HG02759 (cell line): ENCODE measurements around the gene INTS13.
"Not testable (repeated sequence)": the region's sequence is repeated elsewhere in the genome, so short reads cannot be mapped to it uniquely, and the experiment has no call there.

ENCODE experiments used
- ATAC-seq: cut with Tn5 transposase; IDR thresholded peaks from one replicate; pipeline ENCODE4 v1.9.1; 2021; ENCODE audit warnings: mild to moderate bottlenecking, moderate library complexity; ENCODE audit not compliant: unreplicated experiment

INTS13 gene

GRCh38 chr12:26937863-26938700 lies at the start of gene INTS13, which contains the start of gene FGFR1OP2:
Gene INTS13, minus strand, starts transcription at chr12:26937981. Its CDS starts 1,178 bp downstream, at chr12:26936803.
Gene FGFR1OP2, plus strand, starts transcription at chr12:26938470. Its CDS starts 15,689 bp downstream, at chr12:26954159.
- peak; percentile 87 for ATAC-seq

DNA sequence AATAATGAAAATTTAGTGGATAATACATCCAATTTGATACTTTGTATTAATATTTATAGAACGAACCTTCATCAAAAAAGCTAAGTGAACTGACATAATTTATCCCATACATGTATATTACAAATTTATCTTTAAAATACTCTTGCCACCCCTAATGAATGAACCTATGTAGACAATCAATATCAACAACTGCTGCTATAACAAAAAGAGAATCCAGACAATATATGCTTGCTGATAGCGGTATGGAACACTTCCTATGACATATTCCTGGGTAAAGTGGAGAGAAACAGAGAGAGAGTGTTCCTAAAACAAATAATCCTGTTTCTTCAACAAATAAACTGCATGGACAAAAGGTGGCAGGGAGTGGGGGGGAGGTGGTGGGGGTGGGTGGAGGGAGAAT lies 45.1 kb upstream of the INTS13 start:
- ATAC-seq, result no peak

GRCh38 chr12:26979733-26980132 lies 42.0 kb upstream of the INTS13 start:
- no peak for ATAC-seq

- no peak for ATAC-seq
Measured at GRCh38 chr12:26978801-26979200, 41.0 kb upstream of the INTS13 start.

GRCh38 chr12:26976687-26977086 lies 38.9 kb upstream of the INTS13 start:
- ATAC-seq, result no peak

- peak; percentile 99 for ATAC-seq
Measured at GRCh38 chr12:26971963-26972362, 34.2 kb upstream of the INTS13 start.

GRCh38 chr12:26970136-26970535 lies 32.4 kb upstream of the INTS13 start:
- no peak for ATAC-seq

GRCh38 chr12:26966842-26967241 lies 29.1 kb upstream of the INTS13 start:
- ATAC-seq, result no peak

DNA sequence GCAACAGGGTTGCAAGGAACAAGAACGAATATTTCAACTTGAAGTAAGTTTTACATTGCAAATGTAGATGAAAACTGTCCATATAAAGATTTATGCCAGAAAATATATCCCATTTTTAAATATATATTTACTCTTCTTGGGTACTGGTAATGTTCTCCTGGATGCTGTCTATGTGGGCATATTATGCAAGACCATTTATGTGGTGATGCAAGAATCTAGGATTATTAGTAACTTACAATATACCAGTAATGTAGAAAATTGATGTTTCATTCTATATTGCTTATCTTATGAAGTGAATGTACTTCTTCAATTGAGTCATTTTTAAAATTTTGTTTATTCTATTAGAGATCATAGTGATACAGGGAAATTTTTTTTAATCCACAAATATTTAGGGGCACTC lies 25.6 kb upstream of the INTS13 start:
- no peak for ATAC-seq

DNA sequence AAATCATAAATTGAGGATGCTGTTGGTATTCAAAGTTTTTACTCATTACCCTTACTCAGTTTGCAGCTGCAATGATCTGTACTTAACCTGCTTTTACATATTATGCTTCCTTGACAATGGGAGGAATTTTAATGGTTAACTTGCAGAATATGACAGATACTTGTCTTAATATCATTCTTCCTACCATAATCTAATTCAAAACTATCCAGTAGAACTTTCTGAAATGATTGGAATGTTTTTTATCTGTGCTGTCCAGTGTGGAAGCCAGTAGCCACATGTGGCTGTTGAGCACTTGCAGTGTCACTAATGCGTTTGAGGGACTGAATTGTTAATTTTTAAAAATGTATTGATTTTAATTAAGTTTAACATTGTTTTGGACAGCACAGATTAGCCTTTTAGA lies 24.0 kb upstream of the INTS13 start:
- no peak for ATAC-seq

DNA sequence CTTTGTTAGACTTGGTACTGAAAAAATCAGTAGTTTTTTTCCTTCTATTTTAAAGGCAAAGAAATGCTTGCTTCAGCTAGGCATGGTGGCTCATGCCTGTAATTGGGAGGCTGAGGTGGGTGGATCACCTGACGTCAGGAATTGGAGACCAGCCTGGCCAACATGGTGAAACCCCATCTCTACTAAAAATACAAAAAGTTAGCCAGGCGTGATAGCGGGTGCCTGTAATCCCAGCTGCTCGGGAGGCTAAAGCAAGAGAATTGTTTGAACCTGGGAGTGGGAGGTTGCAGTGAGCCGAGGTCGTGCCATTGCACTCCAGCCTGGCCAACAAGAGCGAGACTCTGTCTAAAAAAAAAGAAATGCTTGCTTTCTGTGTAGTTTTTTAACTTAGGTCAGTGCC lies 23.6 kb upstream of the INTS13 start:
- ATAC-seq, result not testable (repeated sequence)

DNA sequence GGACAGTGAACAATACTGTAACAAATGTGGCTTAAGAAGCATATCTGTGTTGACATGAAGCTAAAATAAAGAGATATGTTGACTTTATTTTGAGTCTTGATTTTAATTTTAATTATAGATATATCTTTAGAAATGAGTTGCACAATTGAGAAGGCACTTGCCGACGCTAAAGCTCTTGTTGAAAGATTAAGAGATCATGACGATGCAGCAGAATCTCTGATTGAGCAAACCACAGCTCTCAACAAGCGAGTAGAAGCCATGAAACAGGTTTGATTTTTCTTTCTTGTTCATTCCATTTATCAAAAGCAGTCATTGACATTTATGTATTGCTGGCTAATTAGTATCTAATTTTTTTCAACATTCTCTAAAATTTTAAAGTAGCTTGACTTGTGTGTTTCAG lies 16.2 kb upstream of the INTS13 start:
- ATAC-seq, result no peak

DNA sequence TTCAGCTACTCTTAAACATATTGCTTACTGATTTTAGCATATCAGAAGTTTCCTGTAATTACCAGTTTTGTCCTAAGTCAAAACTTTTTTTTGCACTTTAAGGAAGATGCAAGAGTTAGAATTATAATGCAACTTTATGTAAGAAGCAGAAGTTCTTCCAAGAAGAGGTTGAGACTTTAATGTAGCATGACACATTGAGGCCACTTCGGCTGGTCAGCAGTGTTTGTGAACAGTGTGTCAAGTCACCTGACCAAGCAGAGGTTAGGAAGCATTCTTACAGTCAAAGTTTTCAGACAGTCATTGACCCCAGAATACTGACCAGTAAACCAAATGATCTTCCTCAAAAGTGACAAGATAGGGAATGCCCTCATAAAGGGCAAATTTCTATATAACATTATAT lies 15.7 kb upstream of the INTS13 start:
- no peak for ATAC-seq

DNA sequence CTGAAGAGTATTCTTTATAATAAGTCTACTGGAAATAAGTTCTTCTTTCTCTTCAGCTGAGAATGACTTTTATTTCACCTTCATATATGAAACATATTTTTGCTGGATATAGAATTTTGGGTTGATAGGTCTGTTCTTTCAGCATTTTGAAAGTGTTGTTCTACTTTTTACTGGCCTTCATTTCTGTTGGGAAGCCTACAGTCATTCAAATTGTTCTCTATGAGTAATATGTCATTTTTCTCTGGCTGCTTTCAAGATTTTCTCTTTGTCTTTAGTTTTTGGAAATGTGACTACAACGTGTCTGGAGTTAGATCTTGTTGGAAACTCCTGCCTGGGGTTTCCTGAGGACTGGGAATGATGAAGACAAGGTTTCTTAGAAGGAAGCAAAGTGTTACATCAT lies 10.5 kb upstream of the INTS13 start:
- no peak for ATAC-seq

- ATAC-seq, result no peak
Measured at GRCh38 chr12:26941215-26941594, 3.4 kb upstream of the INTS13 start.

GRCh38 chr12:26940516-26941214 lies 2.9 kb upstream of the INTS13 start:
- no peak for ATAC-seq

DNA sequence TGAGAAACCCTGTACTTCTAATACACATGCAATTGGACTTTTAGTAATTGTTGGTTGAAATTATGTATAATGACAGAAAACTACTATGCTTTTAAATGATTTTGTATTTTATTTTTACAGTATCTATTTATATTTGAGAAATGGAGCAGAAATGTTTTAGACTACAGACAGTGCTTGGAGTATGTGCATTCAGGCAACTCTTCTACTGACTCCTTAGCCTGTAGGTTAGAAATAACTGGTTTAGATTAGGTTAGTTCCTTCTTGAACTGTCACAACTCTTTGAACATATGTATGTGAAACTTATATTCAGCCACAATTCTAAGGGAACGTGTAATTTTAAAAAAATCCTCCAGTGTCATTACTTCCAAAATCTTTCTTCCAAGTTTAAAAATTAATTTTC lies 2.2 kb upstream of the INTS13 start:
- no peak for ATAC-seq

- no peak for ATAC-seq
Measured at GRCh38 chr12:26939192-26939832, 1.5 kb upstream of the INTS13 start.

DNA sequence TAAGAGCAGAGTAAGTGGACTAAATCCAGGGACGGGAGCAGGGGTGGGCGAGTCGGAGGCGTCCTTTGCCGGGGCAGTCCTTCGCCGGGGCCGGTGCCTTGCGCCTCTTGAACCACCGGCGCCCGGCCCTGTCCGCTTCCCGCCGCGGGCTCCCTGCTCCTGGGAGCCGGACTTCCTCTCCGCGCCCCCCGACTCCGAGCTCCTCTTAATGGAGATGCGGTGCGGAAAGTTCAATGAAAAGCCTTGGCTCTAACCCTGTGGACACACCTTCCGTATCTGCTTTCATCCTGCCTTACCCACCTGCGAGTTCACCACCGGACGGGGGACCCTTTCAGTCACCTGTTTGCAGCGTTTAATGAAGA lies 901 bp upstream of the INTS13 start:
- ATAC-seq, result peak; percentile 18

DNA sequence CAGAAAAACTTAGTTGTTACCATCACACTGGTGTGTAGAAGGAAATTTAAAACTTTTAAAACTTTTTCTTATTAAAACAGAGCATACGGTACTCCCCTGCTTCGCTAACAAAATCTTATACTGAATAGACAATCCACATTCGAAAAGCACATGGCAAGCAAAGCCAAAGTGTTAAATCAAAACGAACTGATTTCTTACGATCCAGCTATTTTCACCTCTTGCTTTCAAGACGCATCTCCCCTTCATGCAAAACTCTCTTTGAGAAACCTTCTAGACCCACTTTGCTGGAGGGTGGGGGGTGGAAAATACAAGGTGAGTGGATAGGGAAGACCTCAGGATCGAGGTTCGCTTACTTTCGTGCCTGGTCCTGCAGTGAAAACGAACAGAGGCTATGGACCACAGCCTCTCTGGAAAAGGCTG lies 328 bp downstream of the INTS13 start:
- no peak for ATAC-seq

GRCh38 chr12:26936559-26937442 lies 980 bp downstream of the INTS13 start:
- ATAC-seq, result no peak
